K562 (cell line): ENCODE data around the gene PGPEP1. TPM values are rescaled to one million over a fixed set of nuclear protein-coding genes. Genes with fewer than 3 reads are reported as not detected.

ENCODE experiments used
- CBX1 ChIP-seq: sonication (generic); IDR thresholded peaks from 2 replicates; pipeline ENCODE4 v1.6.1; 2016; ENCODE audit warnings: antibody characterized with exemption, low read depth, mild to moderate bottlenecking
- CHD7 ChIP-seq: fragments of 200-600 bp; sonication (generic); IDR thresholded peaks from one replicate; pipeline ENCODE4 v1.6.1; 2012; ENCODE audit warnings: mild to moderate bottlenecking, low read depth, low read length, inconsistent platforms
- ELK3 ChIP-seq: fragments of 450-650 bp; formaldehyde crosslinking; IDR thresholded peaks from 2 replicates; pipeline ENCODE4 v1.4.0; 2020; ENCODE audit warnings: mild to moderate bottlenecking
- HDAC1 ChIP-seq, 2 experiments: fragments of 450-650 bp; IDR thresholded peaks; 2 replicates each; pipeline ENCODE4 v1.6.1; 2016 to 2017; ENCODE audit warnings: inconsistent platforms in 1 of 2, mild to moderate bottlenecking in 1 of 2, moderate library complexity in 1 of 2
- KDM1A ChIP-seq, 2 experiments: fragments of 450-650 bp; IDR thresholded peaks; 2 replicates each; pipeline ENCODE4 v1.6.1; 2016; ENCODE audit warnings: mild to moderate bottlenecking in 2 of 2
- NONO ChIP-seq, 2 experiments: fragments of 200-400 bp in 1 of 2; fragments of 450-650 bp in 1 of 2; formaldehyde crosslinking in 1 of 2; IDR thresholded peaks; 2 replicates each; pipeline ENCODE4 v1.6.1; 2017; ENCODE audit warnings: low read depth in 2 of 2, mild to moderate bottlenecking in 2 of 2, moderate library complexity in 2 of 2, low read length in 1 of 2
- NR2C2 ChIP-seq, 2 experiments: fragments of 200-800 bp in 1 of 2; sonication (Bioruptor generic) in 1 of 2; sonication (generic) in 1 of 2; formaldehyde crosslinking in 1 of 2; IDR thresholded peaks; 2 replicates each; pipeline versions ENCODE4 v1.6.1 to v1.8.0; 2016 to 2022; ENCODE audit warnings: mild to moderate bottlenecking in 1 of 2, missing compliant biosample characterization in 1 of 2, missing genetic modification characterization in 1 of 2, missing genetic modification reagents in 1 of 2
- NUFIP1 ChIP-seq: fragments of 450-650 bp; IDR thresholded peaks from 2 replicates; pipeline ENCODE4 v1.6.1; 2018; ENCODE audit not compliant: partially characterized antibody
- PHB ChIP-seq: fragments of 250-450 bp; sonication (Bioruptor Pico); IDR thresholded peaks from 2 replicates; pipeline ENCODE4 v1.5.0; 2021
- SMARCE1 ChIP-seq: fragments of 450-650 bp; IDR thresholded peaks from 2 replicates; pipeline ENCODE4 v1.7.1; 2016; ENCODE audit warnings: mild to moderate bottlenecking
- ZBTB7A ChIP-seq: IDR thresholded peaks from 2 replicates; pipeline ENCODE4 v1.6.1; 2011; ENCODE audit warnings: low read depth, mild to moderate bottlenecking, low read length, moderate library complexity, borderline replicate concordance; ENCODE audit not compliant: control insufficient read depth
- ZC3H8 ChIP-seq: fragments of 450-650 bp; IDR thresholded peaks from 2 replicates; pipeline ENCODE4 v1.6.1; 2017
- ZNF12 ChIP-seq: sonication (generic); formaldehyde crosslinking; IDR thresholded peaks from 2 replicates; pipeline ENCODE4 v1.4.0; 2020; ENCODE audit warnings: mild to moderate bottlenecking, missing genetic modification reagents
- ZNF696 ChIP-seq: fragments of 250-450 bp; sonication (Bioruptor Pico); conservative IDR thresholded peaks from 2 replicates; pipeline ENCODE4 v1.4.0; 2020; ENCODE audit warnings: mild to moderate bottlenecking, moderate library complexity
- ZSCAN32 ChIP-seq: fragments of 450-650 bp; formaldehyde crosslinking; IDR thresholded peaks from 2 replicates; pipeline ENCODE4 v1.4.0; 2020; ENCODE audit warnings: mild to moderate bottlenecking, moderate library complexity
- polyA plus RNA-seq, 8 experiments: library from polyadenylated mRNA; depleted of rRNA in 4 of 8; stranded (reverse) in 5 of 8; unstranded in 3 of 8; fragments of >200 nt; fragmentation: Nextera tagmentation in 2 of 8; fragmentation: Illumina TruSeq in 1 of 8; extraction: Ambion mirVana in 2 of 8; extraction: Trizol in 1 of 8; gene quantifications; 2 replicates each; pipeline versions ENCODE4 v1.2.1 to v1.2.3, GENCODE V29; 2011 to 2014; ENCODE audit warnings: inconsistent platforms in 1 of 8, missing spikeins in 1 of 8
- total RNA-seq, 7 experiments: library from RNA; depleted of rRNA in 6 of 7; stranded (reverse); fragments of >200 nt in 6 of 7; fragmentation: Illumina TruSeq in 2 of 7; extraction: Trizol in 2 of 7; gene quantifications; 2 replicates each; pipeline versions ENCODE4 v1.2.1 to v1.2.3, GENCODE V29; 2011 to 2021; ENCODE audit warnings: low replicate concordance in 1 of 7

PGPEP1 gene
- total and polyA plus RNA-seq, 9 of the 15 experiments (the other 6 are each of a cell fraction or from before 2014, with no cell fraction given), result 10.0 to 69.6 (median 33.5) TPM

- TF ChIP-seq CBX1, result peak; percentile 13; the same call in 1 of the 2 replicates
- TF ChIP-seq ZC3H8, result no peak
- TF ChIP-seq CHD7, result no peak
- no peak for TF ChIP-seq PHB (CRISPR knock-in tag)
- TF ChIP-seq ZNF12 (CRISPR knock-in tag), result 0 out of 2 replicates have a peak, but pooled peaks have one; percentile 42
- no peak for TF ChIP-seq NUFIP1
- peak; percentile 87 for TF ChIP-seq ZBTB7A
- TF ChIP-seq NR2C2 (CRISPR knock-in tag; IDR thresholded peaks at IDR 0.05), result peak; percentile 62; the same call in 1 of the 2 replicates
- TF ChIP-seq NR2C2 (tag; IDR thresholded peaks at IDR 0.05), result peak; percentile 83
- TF ChIP-seq HDAC1 (IDR thresholded peaks at IDR 0.05), result peak in 1 of 2 experiments; percentile 52; a peak in 1 of 4 replicates
- TF ChIP-seq NONO (IDR thresholded peaks at IDR 0.05; ENCODE audit: low read depth in 2 of 2, low read length in 1 of 2), result peak in 1 of 2 experiments; percentile 73; a peak in 1 of 4 replicates
- 0 out of 2 replicates have a peak, but pooled peaks have one; percentile 18 for TF ChIP-seq SMARCE1
- TF ChIP-seq ZSCAN32, result no peak
- TF ChIP-seq KDM1A (IDR thresholded peaks at IDR 0.05), result no peak
- TF ChIP-seq ZNF696 (CRISPR knock-in tag), result no peak
- no peak for TF ChIP-seq ELK3
These were observed 48.6 kb upstream of the PGPEP1 start (continued) for GRCh38 chr19:18291590-18292461.
